Measurements from ENCODE around the gene LPP.

The LPP gene

DNA sequence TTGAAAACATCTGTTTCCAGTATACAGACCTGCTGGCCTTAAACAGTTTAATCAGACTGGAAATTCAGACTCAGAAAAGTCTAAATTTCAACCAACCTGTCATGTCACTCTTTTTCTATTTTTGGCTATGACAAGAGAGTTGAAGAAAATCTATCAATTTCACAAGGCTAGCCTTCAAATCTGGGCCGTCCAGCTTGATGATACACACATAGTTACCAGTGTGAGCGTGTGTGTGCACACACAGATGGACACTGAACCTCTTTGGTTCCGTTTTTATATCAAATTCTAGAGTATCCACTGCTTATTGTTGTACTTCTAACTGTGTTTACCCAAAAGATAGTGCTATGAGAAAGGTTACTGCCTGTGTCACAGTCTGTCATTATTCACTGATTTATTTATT, 368.2 kb downstream of the LPP start:
- Histone ChIP-seq H3K27me3 (ENCODE audit: control insufficient read depth, insufficient read depth, low read length) (no peaks in the 10 kb centered on the region), H3K4me1 (ENCODE audit: control insufficient read depth, insufficient read depth, low read length) (no peaks in the 10 kb centered on the region), H3K36me3 (ENCODE audit: control insufficient read depth, insufficient read depth, low read length) (peaks cover 2% of the 10 kb centered on the region; the same call in 1 of the 2 replicates), H3K4me3 (ENCODE audit: low read depth, low read length) (no peak overlapping the region), H3K9me3 (ENCODE audit: control insufficient read depth, insufficient read depth, low read depth, low read length) (no peaks in the 10 kb centered on the region), H3K27ac (ENCODE audit: low read depth, low read length) (no peak overlapping the region), H3K9ac (ENCODE audit: low read length) (no peak overlapping the region)

DNA sequence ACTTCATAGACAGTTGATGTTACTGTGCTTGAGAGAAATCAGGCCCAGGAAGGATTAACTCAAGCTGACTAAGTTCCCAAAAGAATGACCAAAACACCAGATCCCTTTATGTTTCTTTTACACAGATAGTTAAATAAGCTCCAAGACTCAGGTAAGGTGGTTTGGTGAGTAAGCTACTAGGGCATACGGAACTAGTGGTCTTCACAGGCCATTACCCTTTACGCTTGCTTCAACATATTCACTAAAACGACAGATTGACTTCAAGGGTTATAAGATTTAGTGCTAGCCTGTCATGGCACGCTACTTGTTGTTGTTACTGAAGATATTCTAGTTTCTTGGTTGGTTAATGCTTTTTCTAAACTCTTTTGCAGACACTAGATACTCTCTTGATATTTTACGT, 369.3 kb downstream of the LPP start:
- Histone ChIP-seq H3K36me3 (ENCODE audit: control insufficient read depth, insufficient read depth, low read length) (peaks cover 2% of the 10 kb centered on the region; the same call in 1 of the 2 replicates), H3K4me3 (ENCODE audit: low read depth, low read length) (no peak overlapping the region), H3K27ac (ENCODE audit: low read depth, low read length) (no peak overlapping the region), H3K27me3 (ENCODE audit: control insufficient read depth, insufficient read depth, low read length) (no peaks in the 10 kb centered on the region), H3K9ac (ENCODE audit: low read length) (no peak overlapping the region), H3K4me1 (ENCODE audit: control insufficient read depth, insufficient read depth, low read length) (no peaks in the 10 kb centered on the region), H3K9me3 (ENCODE audit: control insufficient read depth, insufficient read depth, low read depth, low read length) (no peaks in the 10 kb centered on the region)

DNA sequence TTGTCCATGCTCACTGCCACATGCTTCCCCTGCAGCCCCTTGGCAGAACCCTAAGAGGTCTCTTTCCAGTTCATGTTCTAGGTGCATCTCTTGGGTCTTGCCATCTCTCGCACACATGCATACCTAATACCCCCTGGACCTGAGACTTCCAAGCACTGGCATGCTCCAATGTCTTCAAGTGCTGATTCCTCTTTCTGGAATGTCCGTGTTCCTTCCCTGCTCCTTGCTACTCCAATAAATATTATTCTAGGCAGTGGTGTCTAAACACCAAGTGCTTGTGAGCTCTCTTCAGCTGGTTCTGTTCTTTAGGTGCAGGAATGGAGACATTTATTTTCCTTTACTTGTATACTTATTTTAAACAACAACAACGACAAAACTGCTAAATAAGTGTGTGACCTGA, 370.1 kb downstream of the LPP start:
- Histone ChIP-seq H3K36me3 (ENCODE audit: control insufficient read depth, insufficient read depth, low read length) (peaks cover 2% of the 10 kb centered on the region; the same call in 1 of the 2 replicates), H3K4me3 (ENCODE audit: low read depth, low read length) (no peak overlapping the region), H3K4me1 (ENCODE audit: control insufficient read depth, insufficient read depth, low read length) (no peaks in the 10 kb centered on the region), H3K27ac (ENCODE audit: low read depth, low read length) (no peak overlapping the region), H3K9me3 (ENCODE audit: control insufficient read depth, insufficient read depth, low read depth, low read length) (no peaks in the 10 kb centered on the region), H3K27me3 (ENCODE audit: control insufficient read depth, insufficient read depth, low read length) (no peaks in the 10 kb centered on the region), H3K9ac (ENCODE audit: low read length) (no peak overlapping the region)

DNA sequence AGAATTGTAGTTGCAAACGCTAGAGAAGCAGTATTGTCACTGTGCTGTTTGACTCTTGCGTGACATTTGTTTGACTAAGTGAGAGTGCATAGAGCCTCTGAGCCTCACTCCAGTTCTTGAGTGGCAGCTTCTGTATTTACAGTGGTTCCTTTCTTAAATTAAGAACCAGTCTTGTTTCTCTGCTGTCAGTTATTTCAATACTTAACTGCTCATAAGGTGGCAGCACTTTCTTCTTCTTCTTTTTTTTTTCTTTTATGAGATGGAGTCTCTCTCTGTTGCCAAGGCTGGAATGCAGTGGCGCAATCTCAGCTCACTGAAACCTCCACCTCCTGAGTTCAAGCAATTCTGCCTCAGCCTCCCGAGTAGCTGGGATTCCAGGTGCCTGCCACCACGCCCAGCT, 372.1 kb downstream of the LPP start:
- H3K27me3 ChIP-seq (ENCODE audit: control insufficient read depth, insufficient read depth, low read length) = no peaks in the 10 kb centered on the region
- no peak overlapping the region for H3K4me3 ChIP-seq (ENCODE audit: low read depth, low read length)
- no peak overlapping the region for H3K9ac ChIP-seq (ENCODE audit: low read length)
- no peaks in the 10 kb centered on the region for H3K4me1 ChIP-seq (ENCODE audit: control insufficient read depth, insufficient read depth, low read length)
- no peak overlapping the region for H3K27ac ChIP-seq (ENCODE audit: low read depth, low read length)
- H3K36me3 ChIP-seq (ENCODE audit: control insufficient read depth, insufficient read depth, low read length) = peaks cover 2% of the 10 kb centered on the region; the same call in 1 of the 2 replicates
- no peaks in the 10 kb centered on the region for H3K9me3 ChIP-seq (ENCODE audit: control insufficient read depth, insufficient read depth, low read depth, low read length)

DNA sequence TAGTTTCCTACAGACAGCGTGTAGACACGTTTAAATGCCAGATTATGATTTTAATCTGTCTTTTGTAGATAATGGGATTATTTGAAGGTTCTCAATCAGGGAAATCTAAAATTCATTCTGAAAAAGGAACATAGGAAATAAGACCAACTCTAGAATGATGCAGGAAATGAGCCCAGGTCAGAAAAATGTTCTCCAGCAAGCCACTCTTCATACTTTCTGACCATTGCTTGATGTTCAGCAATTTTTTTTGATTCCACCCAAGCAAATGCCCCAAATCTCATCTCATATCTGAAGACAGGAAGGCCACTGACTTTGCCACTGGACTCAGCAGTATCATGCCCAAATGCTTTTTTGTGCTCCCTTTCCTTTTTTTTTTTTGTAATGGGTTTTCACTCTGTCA, 373.4 kb downstream of the LPP start:
- H3K36me3 ChIP-seq (ENCODE audit: control insufficient read depth, insufficient read depth, low read length) = peaks cover 2% of the 10 kb centered on the region; the same call in 1 of the 2 replicates
- no peak overlapping the region for H3K27ac ChIP-seq (ENCODE audit: low read depth, low read length)
- no peak overlapping the region for H3K9ac ChIP-seq (ENCODE audit: low read length)
- no peaks in the 10 kb centered on the region for H3K27me3 ChIP-seq (ENCODE audit: control insufficient read depth, insufficient read depth, low read length)
- H3K4me3 ChIP-seq (ENCODE audit: low read depth, low read length) = no peak overlapping the region
- no peaks in the 10 kb centered on the region for H3K9me3 ChIP-seq (ENCODE audit: control insufficient read depth, insufficient read depth, low read depth, low read length)
- H3K4me1 ChIP-seq (ENCODE audit: control insufficient read depth, insufficient read depth, low read length) = no peaks in the 10 kb centered on the region

DNA sequence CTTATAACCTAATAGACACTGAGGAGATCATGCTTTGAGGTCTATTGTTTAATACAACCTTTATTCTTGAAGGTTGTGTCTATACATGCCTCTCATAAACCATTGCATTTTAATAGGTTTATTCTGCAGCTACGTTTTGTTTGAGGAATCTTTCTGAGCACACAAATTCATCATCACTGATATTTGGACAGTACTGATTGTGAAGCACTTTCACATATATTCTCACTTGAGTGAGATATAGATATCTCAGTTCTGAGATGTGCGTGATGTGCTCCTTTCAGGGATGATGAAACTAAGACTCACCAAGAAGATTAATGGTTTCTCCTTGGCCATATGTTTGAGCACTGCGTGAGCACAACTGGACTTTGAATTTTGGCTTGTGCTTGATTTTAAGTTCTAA, 374.4 kb downstream of the LPP start:
- Histone ChIP-seq H3K9ac (ENCODE audit: low read length) (no peak overlapping the region), H3K36me3 (ENCODE audit: control insufficient read depth, insufficient read depth, low read length) (peaks cover 2% of the 10 kb centered on the region; the same call in 1 of the 2 replicates), H3K27ac (ENCODE audit: low read depth, low read length) (no peak overlapping the region), H3K27me3 (ENCODE audit: control insufficient read depth, insufficient read depth, low read length) (no peaks in the 10 kb centered on the region), H3K9me3 (ENCODE audit: control insufficient read depth, insufficient read depth, low read depth, low read length) (no peaks in the 10 kb centered on the region), H3K4me3 (ENCODE audit: low read depth, low read length) (no peak overlapping the region), H3K4me1 (ENCODE audit: control insufficient read depth, insufficient read depth, low read length) (peaks cover 3% of the 10 kb centered on the region; the same call in 1 of the 2 replicates)

DNA sequence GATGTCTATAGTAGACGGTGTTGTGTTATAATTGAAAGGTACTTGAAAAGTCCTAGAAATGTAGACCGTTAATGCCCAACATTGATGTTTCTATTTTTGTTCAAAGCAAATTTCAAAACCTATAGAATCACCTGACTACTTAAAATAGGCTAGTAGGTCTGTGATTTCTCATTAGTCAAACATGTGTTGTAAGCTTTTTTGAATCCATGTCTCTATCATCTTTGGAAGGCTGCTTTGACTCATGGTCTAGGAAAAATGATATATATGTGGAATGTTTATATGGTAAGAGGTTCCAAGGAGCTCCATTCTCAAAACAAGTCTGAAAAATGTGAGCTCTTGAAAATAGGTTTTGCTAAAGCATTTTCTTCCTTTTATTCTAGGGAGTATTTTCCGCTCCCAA, 375.3 kb downstream of the LPP start:
- H3K9me3 ChIP-seq (ENCODE audit: control insufficient read depth, insufficient read depth, low read depth, low read length) = no peaks in the 10 kb centered on the region
- no peaks in the 10 kb centered on the region for H3K27me3 ChIP-seq (ENCODE audit: control insufficient read depth, insufficient read depth, low read length)
- no peak overlapping the region for H3K27ac ChIP-seq (ENCODE audit: low read depth, low read length)
- no peak overlapping the region for H3K9ac ChIP-seq (ENCODE audit: low read length)
- H3K4me1 ChIP-seq (ENCODE audit: control insufficient read depth, insufficient read depth, low read length) = peaks cover 12% of the 10 kb centered on the region; the same call in 1 of the 2 replicates
- peaks cover 2% of the 10 kb centered on the region; the same call in 1 of the 2 replicates for H3K36me3 ChIP-seq (ENCODE audit: control insufficient read depth, insufficient read depth, low read length)
- H3K4me3 ChIP-seq (ENCODE audit: low read depth, low read length) = no peak overlapping the region

DNA sequence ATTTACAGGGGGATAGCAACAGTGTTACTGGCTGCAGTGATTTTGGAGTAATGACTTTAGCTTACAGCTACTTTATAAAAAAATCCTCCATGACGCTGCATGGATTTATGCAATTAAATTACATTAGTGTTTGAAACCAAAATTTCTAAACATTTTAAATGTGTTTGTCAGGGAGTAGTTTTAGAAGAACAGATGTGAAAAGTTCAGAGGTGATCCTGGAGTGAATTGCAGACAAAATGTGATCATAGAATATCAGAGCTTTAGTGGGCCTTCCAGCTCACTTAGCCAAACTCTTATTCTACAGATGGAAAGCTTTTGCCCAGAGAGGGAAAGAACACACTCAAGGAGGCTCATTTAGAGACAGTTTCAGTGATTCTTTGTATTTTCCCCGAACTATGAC, 376.3 kb downstream of the LPP start:
- H3K4me1 ChIP-seq (ENCODE audit: control insufficient read depth, insufficient read depth, low read length) = peaks cover 21% of the 10 kb centered on the region; the same call in 1 of the 2 replicates
- no peak overlapping the region for H3K4me3 ChIP-seq (ENCODE audit: low read depth, low read length)
- H3K27me3 ChIP-seq (ENCODE audit: control insufficient read depth, insufficient read depth, low read length) = no peaks in the 10 kb centered on the region
- H3K9ac ChIP-seq (ENCODE audit: low read length) = no peak overlapping the region
- H3K36me3 ChIP-seq (ENCODE audit: control insufficient read depth, insufficient read depth, low read length) = no peaks in the 10 kb centered on the region
- H3K9me3 ChIP-seq (ENCODE audit: control insufficient read depth, insufficient read depth, low read depth, low read length) = no peaks in the 10 kb centered on the region
- no peak overlapping the region for H3K27ac ChIP-seq (ENCODE audit: low read depth, low read length)

DNA sequence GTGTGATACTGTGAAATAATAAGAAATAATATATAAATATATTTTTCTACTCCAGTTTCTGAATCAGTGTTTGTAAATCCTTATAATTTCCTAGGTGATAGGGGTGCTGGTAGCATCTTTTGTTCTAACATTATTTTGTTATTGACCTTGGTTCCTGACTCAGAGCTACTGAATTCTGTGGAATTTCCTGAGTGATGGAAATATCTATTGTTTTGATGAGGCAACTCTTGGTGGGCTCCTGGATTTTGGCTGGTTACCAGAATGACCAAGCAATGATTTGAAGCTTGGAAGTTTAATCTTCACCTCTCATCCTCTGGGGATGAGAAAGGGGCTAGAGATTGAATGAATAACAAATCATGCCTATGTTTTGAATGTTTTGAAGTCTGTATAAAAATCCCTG, 377.3 kb downstream of the LPP start:
- Histone ChIP-seq H3K4me1 (ENCODE audit: control insufficient read depth, insufficient read depth, low read length) (peaks cover 21% of the 10 kb centered on the region; the same call in 1 of the 2 replicates), H3K27me3 (ENCODE audit: control insufficient read depth, insufficient read depth, low read length) (no peaks in the 10 kb centered on the region), H3K4me3 (ENCODE audit: low read depth, low read length) (no peak overlapping the region), H3K9ac (ENCODE audit: low read length) (no peak overlapping the region), H3K27ac (ENCODE audit: low read depth, low read length) (no peak overlapping the region), H3K9me3 (ENCODE audit: control insufficient read depth, insufficient read depth, low read depth, low read length) (no peaks in the 10 kb centered on the region), H3K36me3 (ENCODE audit: control insufficient read depth, insufficient read depth, low read length) (no peaks in the 10 kb centered on the region)

DNA sequence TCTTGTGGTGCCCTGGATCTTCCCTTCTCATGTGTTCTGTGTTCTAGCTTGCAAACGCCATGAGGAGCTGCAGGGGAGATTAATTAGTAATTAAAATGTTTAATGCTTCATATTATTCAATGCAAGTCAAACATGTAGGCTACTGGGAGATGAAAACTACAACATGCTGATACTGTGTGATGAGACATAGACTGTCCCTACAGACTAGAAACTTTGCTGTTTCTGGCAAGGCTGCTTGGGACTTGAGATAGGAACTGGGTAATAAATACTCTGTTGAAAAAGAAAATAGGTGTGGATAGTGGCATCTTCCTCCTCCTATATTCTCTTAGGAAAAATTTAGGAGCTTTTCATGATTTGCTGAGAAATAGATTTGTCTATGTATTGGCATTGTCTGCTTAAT, 379.2 kb downstream of the LPP start:
- no peak overlapping the region for H3K9ac ChIP-seq (ENCODE audit: low read length)
- H3K9me3 ChIP-seq (ENCODE audit: control insufficient read depth, insufficient read depth, low read depth, low read length) = no peaks in the 10 kb centered on the region
- H3K27me3 ChIP-seq (ENCODE audit: control insufficient read depth, insufficient read depth, low read length) = no peaks in the 10 kb centered on the region
- H3K27ac ChIP-seq (ENCODE audit: low read depth, low read length) = no peak overlapping the region
- no peaks in the 10 kb centered on the region for H3K36me3 ChIP-seq (ENCODE audit: control insufficient read depth, insufficient read depth, low read length)
- no peak overlapping the region for H3K4me3 ChIP-seq (ENCODE audit: low read depth, low read length)
- H3K4me1 ChIP-seq (ENCODE audit: control insufficient read depth, insufficient read depth, low read length) = peaks cover 21% of the 10 kb centered on the region; the same call in 1 of the 2 replicates

DNA sequence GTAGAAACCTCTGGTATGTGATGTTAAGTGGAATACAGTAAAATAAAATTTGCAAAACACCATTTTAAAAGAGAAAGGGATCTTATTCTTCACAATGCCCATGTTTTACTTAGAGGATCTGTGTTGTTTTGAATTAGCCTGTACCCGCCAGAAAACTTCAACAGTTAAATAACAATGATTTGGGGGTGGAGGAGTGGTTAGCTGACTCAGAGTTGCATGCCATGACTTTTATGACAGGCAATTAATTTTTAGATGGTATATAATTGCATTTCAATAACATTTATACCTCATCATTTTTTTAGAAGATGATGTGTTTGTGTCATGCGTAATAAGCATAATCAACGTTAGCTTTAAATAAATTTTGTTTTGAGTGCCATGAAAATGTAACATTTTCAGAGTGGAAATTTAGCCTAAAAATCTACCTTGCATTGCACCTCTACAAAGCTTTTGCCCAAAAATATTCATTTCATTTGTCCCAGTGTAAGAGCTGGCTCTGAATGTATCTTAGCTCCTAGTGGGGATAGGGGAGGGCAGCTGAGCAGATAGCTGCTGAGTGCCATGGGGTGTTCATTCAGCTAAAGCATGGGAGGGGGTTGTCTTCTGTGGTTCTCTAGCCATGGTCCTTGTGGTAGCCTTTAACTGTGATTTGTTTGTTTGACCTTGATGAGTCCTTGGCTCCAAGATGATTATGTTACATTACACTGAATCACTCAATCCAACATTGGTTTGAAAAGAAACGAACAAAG, 379.8 kb downstream of the LPP start:
- Histone ChIP-seq H3K4me3 (ENCODE audit: low read depth, low read length) (no peak overlapping the region), H3K27me3 (ENCODE audit: control insufficient read depth, insufficient read depth, low read length) (no peaks in the 10 kb centered on the region), H3K9me3 (ENCODE audit: control insufficient read depth, insufficient read depth, low read depth, low read length) (no peaks in the 10 kb centered on the region), H3K4me1 (ENCODE audit: control insufficient read depth, insufficient read depth, low read length) (peaks cover 21% of the 10 kb centered on the region; the same call in 1 of the 2 replicates), H3K27ac (ENCODE audit: low read depth, low read length) (no peak overlapping the region), H3K9ac (ENCODE audit: low read length) (no peak overlapping the region), H3K36me3 (ENCODE audit: control insufficient read depth, insufficient read depth, low read length) (no peaks in the 10 kb centered on the region)
